OCI-LY1 (cell line): ENCODE results near the gene GPBP1L1.

Experiments used
- H2AFZ ChIP-seq: fragments of 200-600 bp; sonication (generic), shearing (Covaris generic); 2 replicates; pipeline ENCODE4 v1.6.0; 2014; ENCODE audit warnings: antibody characterized with exemption, mild to moderate bottlenecking, low read length
- H3F3A ChIP-seq: fragments of 200-600 bp; sonication (generic), shearing (Covaris generic); 2 replicates; pipeline ENCODE4 v1.6.0; 2014; ENCODE audit warnings: mild to moderate bottlenecking, antibody characterized with exemption, low read length, moderate library complexity; ENCODE audit not compliant: insufficient read depth
- H3K27ac ChIP-seq: fragments of 200-600 bp; sonication (generic); 2 replicates; pipeline ENCODE4 v1.5.1; 2014; ENCODE audit warnings: low read length, mixed run types, mild to moderate bottlenecking, low read depth; ENCODE audit not compliant: poor library complexity, severe bottlenecking
- H3K27me3 ChIP-seq: fragments of 200-600 bp; sonication (generic); 2 replicates; pipeline ENCODE4 v1.6.0; 2014; ENCODE audit warnings: antibody characterized with exemption, mild to moderate bottlenecking, low read length, moderate library complexity; ENCODE audit not compliant: insufficient read depth
- H3K36me3 ChIP-seq: fragments of 200-600 bp; sonication (generic); 2 replicates; pipeline ENCODE4 v1.6.1; 2014; ENCODE audit warnings: mild to moderate bottlenecking, antibody characterized with exemption, low read length, moderate library complexity, mixed read lengths; ENCODE audit not compliant: insufficient read depth
- H3K4me1 ChIP-seq: fragments of 200-600 bp; sonication (generic); 2 replicates; pipeline ENCODE4 v1.5.1; 2014; ENCODE audit warnings: mild to moderate bottlenecking, low read length, moderate library complexity; ENCODE audit not compliant: insufficient read depth, severe bottlenecking
- H3K4me2 ChIP-seq: fragments of 200-600 bp; sonication (generic), shearing (Covaris generic); 2 replicates; pipeline ENCODE4 v1.6.1; 2014; ENCODE audit warnings: low read length
- H3K4me3 ChIP-seq: fragments of 200-600 bp; sonication (generic); 2 replicates; pipeline ENCODE4 v1.5.1; 2014; ENCODE audit warnings: low read length, low read depth, mild to moderate bottlenecking, mixed read lengths; ENCODE audit not compliant: poor library complexity, severe bottlenecking
- H3K79me2 ChIP-seq: fragments of 200-600 bp; shearing (Covaris generic); 2 replicates; pipeline ENCODE4 v1.6.1; 2016; ENCODE audit warnings: mixed run types, low read length, mixed read lengths; ENCODE audit not compliant: insufficient read depth
- H3K9ac ChIP-seq: fragments of 200-600 bp; sonication (generic), shearing (Covaris generic); 2 replicates; pipeline ENCODE4 v1.6.1; 2014; ENCODE audit warnings: mild to moderate bottlenecking, low read length, mixed read lengths
- H3K9me2 ChIP-seq: fragments of 200-600 bp; sonication (generic), shearing (Covaris generic); 2 replicates; pipeline ENCODE4 v1.6.1; 2014; ENCODE audit warnings: low read depth, mild to moderate bottlenecking, low read length, mixed read lengths
- H3K9me3 ChIP-seq: fragments of 200-600 bp; shearing (Covaris generic); 2 replicates; pipeline ENCODE4 v1.6.1; 2014; ENCODE audit warnings: low read length, mixed read lengths
- H4K20me1 ChIP-seq: fragments of 200-600 bp; sonication (generic), shearing (Covaris generic); 2 replicates; pipeline ENCODE4 v1.6.0; 2016; ENCODE audit warnings: mild to moderate bottlenecking, low read length; ENCODE audit not compliant: insufficient read depth
- CTCF ChIP-seq: fragments of 200-600 bp; sonication (generic), shearing (Covaris generic); IDR thresholded peaks from 2 replicates; pipeline ENCODE4 v1.5.1; 2017; ENCODE audit warnings: mild to moderate bottlenecking, antibody characterized with exemption, low read length, moderate library complexity, mixed read lengths
- EZH2 ChIP-seq: fragments of 200-600 bp; sonication (generic), shearing (Covaris generic); IDR thresholded peaks from 2 replicates; pipeline ENCODE4 v1.8.0; 2017; ENCODE audit warnings: borderline replicate concordance, mixed run types, mild to moderate bottlenecking, antibody characterized with exemption, low read length, moderate library complexity, mixed read lengths

The GPBP1L1 gene

GRCh38 chr1:45583264-45583665 is 103.1 kb downstream of the GPBP1L1 start:
- TF ChIP-seq CTCF (no peak), EZH2 (no peak)
- peak overlapping the region; percentile 86 for H3K27ac ChIP-seq
- H3F3A ChIP-seq: no peaks in the 10 kb centered on the region
- peak overlapping the region; percentile 90 for H3K4me2 ChIP-seq
- 0 out of 2 replicates have a peak overlapping the region, but pooled peaks have one; percentile 13 for H2AFZ ChIP-seq
- peak overlapping the region; percentile 87 for H3K4me3 ChIP-seq
- no peaks in the 10 kb centered on the region for H3K9me3 ChIP-seq
- H3K27me3 ChIP-seq: no peaks in the 10 kb centered on the region
- H4K20me1 ChIP-seq: 0 out of 2 replicates have a peak, but pooled peaks cover 2% of the 10 kb centered on the region
- H3K9me2 ChIP-seq: no peaks in the 10 kb centered on the region
- peaks cover 37% of the 10 kb centered on the region for H3K79me2 ChIP-seq
- H3K36me3 ChIP-seq: peaks cover 21% of the 10 kb centered on the region
- peak overlapping the region; percentile 88 for H3K9ac ChIP-seq
- peaks cover 40% of the 10 kb centered on the region for H3K4me1 ChIP-seq
